WTC11 (cell line): ENCODE results near the gene TCF20. TPM values are rescaled to one million over a fixed set of nuclear protein-coding genes. Genes with fewer than 3 reads are reported as not detected.

Experiments
- CREM ChIP-seq: sonication (generic); formaldehyde crosslinking; IDR thresholded peaks from 2 replicates; pipeline ENCODE4 v1.8.1; 2022; ENCODE audit warnings: mild to moderate bottlenecking, missing genetic modification reagents, moderate library complexity
- ELF4 ChIP-seq: sonication (generic); formaldehyde crosslinking; IDR thresholded peaks from 2 replicates; pipeline ENCODE4 v1.8.1; 2022; ENCODE audit warnings: low read depth, mild to moderate bottlenecking, moderate library complexity, missing genetic modification reagents
- EMX1 ChIP-seq: fragments of 250-450 bp; sonication (Bioruptor Pico); IDR thresholded peaks from 2 replicates; pipeline ENCODE4 v1.8.0; 2021; ENCODE audit warnings: mild to moderate bottlenecking
- ETV6 ChIP-seq: sonication (generic); formaldehyde crosslinking; IDR thresholded peaks from 2 replicates; pipeline ENCODE4 v1.8.1; 2022; ENCODE audit warnings: mild to moderate bottlenecking, missing genetic modification reagents
- FOXJ3 ChIP-seq: sonication (generic); formaldehyde crosslinking; IDR thresholded peaks from 2 replicates; pipeline ENCODE4 v1.9.0; 2021; ENCODE audit warnings: missing genetic modification reagents, mild to moderate bottlenecking, borderline replicate concordance
- IRF2 ChIP-seq: sonication (generic); formaldehyde crosslinking; IDR thresholded peaks from 2 replicates; pipeline ENCODE4 v1.8.0; 2022; ENCODE audit warnings: low read depth, missing genetic modification reagents, borderline replicate concordance
- JAZF1 ChIP-seq: fragments of 250-450 bp; sonication (Bioruptor Pico); IDR thresholded peaks from 2 replicates; pipeline ENCODE4 v1.9.0; 2021; ENCODE audit warnings: moderate library complexity, mild to moderate bottlenecking, inconsistent platforms
- KAT7 ChIP-seq: sonication (generic); formaldehyde crosslinking; IDR thresholded peaks from 2 replicates; pipeline ENCODE4 v1.8.1; 2023; ENCODE audit warnings: missing genetic modification reagents, mild to moderate bottlenecking, borderline replicate concordance
- MYBL2 ChIP-seq: sonication (generic); formaldehyde crosslinking; IDR thresholded peaks from 2 replicates; pipeline ENCODE4 v1.8.1; 2023; ENCODE audit warnings: mild to moderate bottlenecking, moderate library complexity, missing genetic modification reagents
- NFYB ChIP-seq: sonication (generic); formaldehyde crosslinking; conservative IDR thresholded peaks from 2 replicates; pipeline ENCODE4 v1.8.0; 2022; ENCODE audit warnings: low read depth, missing genetic modification reagents
- NR1H2 ChIP-seq: sonication (generic); formaldehyde crosslinking; IDR thresholded peaks from 2 replicates; pipeline ENCODE4 v1.9.0; 2021; ENCODE audit warnings: mild to moderate bottlenecking, moderate library complexity, missing genetic modification reagents
- NR2C2 ChIP-seq: sonication (generic); formaldehyde crosslinking; IDR thresholded peaks from 2 replicates; pipeline ENCODE4 v1.8.0; 2022; ENCODE audit warnings: mild to moderate bottlenecking, missing genetic modification reagents
- NR3C1 ChIP-seq: sonication (generic); formaldehyde crosslinking; conservative IDR thresholded peaks from 2 replicates; pipeline ENCODE4 v1.8.1; 2023; ENCODE audit warnings: low read depth, mild to moderate bottlenecking, missing genetic modification reagents
- PREB ChIP-seq: sonication (generic); formaldehyde crosslinking; IDR thresholded peaks from 2 replicates; pipeline ENCODE4 v1.8.1; 2022; ENCODE audit warnings: mild to moderate bottlenecking, missing genetic modification reagents, moderate library complexity, borderline replicate concordance
- RELA ChIP-seq: sonication (generic); formaldehyde crosslinking; IDR thresholded peaks from 2 replicates; pipeline ENCODE4 v1.8.1; 2022; ENCODE audit warnings: missing genetic modification reagents, mild to moderate bottlenecking, borderline replicate concordance
- RORB ChIP-seq: fragments of 250-450 bp; sonication (Bioruptor Pico); IDR thresholded peaks from 2 replicates; pipeline ENCODE4 v1.9.0; 2021; ENCODE audit warnings: mild to moderate bottlenecking
- SMAD4 ChIP-seq: sonication (generic); formaldehyde crosslinking; IDR thresholded peaks from 2 replicates; pipeline ENCODE4 v1.8.0; 2022; ENCODE audit warnings: mild to moderate bottlenecking, missing genetic modification reagents
- SP1 ChIP-seq: sonication (generic); formaldehyde crosslinking; conservative IDR thresholded peaks from 2 replicates; pipeline ENCODE4 v1.8.1; 2022; ENCODE audit warnings: missing genetic modification reagents
- TCF7 ChIP-seq: sonication (generic); formaldehyde crosslinking; IDR thresholded peaks from 2 replicates; pipeline ENCODE4 v1.8.0; 2022; ENCODE audit warnings: mild to moderate bottlenecking, low read depth, missing genetic modification reagents, moderate library complexity
- ZNF121 ChIP-seq: sonication (generic); formaldehyde crosslinking; IDR thresholded peaks from 2 replicates; pipeline ENCODE4 v1.8.0; 2023; ENCODE audit warnings: missing genetic modification reagents
- ZNF138 ChIP-seq: sonication (generic); formaldehyde crosslinking; conservative IDR thresholded peaks from 2 replicates; pipeline ENCODE4 v1.8.1; 2022; ENCODE audit warnings: mild to moderate bottlenecking, moderate library complexity, missing genetic modification reagents
- ZNF219 ChIP-seq: sonication (generic); formaldehyde crosslinking; IDR thresholded peaks from 2 replicates; pipeline ENCODE4 v1.8.0; 2023; ENCODE audit warnings: missing genetic modification reagents, mild to moderate bottlenecking, borderline replicate concordance
- ZNF396 ChIP-seq: fragments of 250-450 bp; sonication (Bioruptor Pico); IDR thresholded peaks from 2 replicates; pipeline ENCODE4 v1.8.0; 2021; ENCODE audit warnings: mild to moderate bottlenecking, moderate library complexity, borderline replicate concordance
- ZNF425 ChIP-seq: fragments of 250-450 bp; sonication (Bioruptor Pico); conservative IDR thresholded peaks from 2 replicates; pipeline ENCODE4 v1.9.0; 2021; ENCODE audit warnings: mild to moderate bottlenecking
- ZNF512 ChIP-seq: sonication (generic); formaldehyde crosslinking; IDR thresholded peaks from 2 replicates; pipeline ENCODE4 v1.8.1; 2022; ENCODE audit warnings: missing genetic modification reagents, borderline replicate concordance
- total RNA-seq: library from RNA; stranded (reverse); gene quantifications from 3 replicates; pipeline ENCODE4 v1.2.3, GENCODE V29; 2021
- TF ChIP-seq, protein P1 (sequence below): sonication (generic); formaldehyde crosslinking; IDR thresholded peaks from 2 replicates; pipeline ENCODE4 v1.8.1; 2023; ENCODE audit warnings: mild to moderate bottlenecking, missing genetic modification reagents, borderline replicate concordance
- TF ChIP-seq, protein P2 (sequence below): fragments of 250-450 bp; sonication (Bioruptor Pico); IDR thresholded peaks from 2 replicates; pipeline ENCODE4 v1.9.0; 2021; ENCODE audit warnings: mild to moderate bottlenecking

TCF20 gene
- total RNA-seq, 1 experiment from 2014 or later = 77.0 TPM

DNA sequence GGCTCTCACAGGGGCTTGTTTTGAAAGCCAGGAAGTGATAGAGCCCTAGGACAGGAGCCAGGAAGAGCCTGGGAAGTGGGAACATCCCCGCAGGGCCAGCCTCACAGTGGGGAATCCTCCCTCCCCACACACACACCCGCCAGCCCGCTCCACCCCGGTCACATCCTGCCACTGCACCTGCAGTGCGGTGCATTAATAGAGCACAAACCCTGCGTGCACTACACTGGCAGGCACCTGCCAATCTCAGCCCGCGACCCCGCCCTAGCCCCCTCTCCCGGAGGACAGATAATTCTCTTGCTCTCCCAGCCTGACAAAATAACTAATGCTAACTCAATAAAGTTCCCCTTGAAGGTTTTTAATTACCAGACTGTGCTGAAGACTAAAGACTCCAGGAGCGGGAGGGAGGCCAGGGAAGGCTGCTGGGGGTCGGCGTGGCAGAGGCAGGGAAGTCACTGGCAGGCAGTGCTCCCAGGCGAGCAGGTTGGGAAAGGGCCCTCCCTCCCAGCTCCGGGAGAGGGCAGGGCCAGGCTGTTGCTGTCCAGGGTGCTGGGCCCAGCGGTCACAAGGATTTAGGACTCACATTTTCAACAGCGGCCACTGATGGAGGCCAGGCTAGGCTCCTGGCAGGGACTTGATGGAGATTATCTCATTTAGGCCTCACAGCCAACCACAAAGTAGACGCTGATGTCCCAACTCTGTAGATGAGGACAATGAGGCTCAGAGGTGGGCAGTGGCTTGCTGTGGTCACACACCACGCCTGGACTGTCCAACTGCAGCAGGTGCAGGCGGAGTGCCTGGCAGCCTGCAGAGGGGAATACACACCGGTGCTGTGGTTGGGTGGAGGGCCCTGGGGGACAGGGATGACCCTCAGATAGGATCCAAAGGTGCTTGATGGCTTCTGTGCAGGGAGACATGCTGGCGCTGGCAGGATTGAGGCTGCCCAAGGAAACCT is 23.9 kb upstream of the TCF20 start (continued):
- TF ChIP-seq, protein P1, sequence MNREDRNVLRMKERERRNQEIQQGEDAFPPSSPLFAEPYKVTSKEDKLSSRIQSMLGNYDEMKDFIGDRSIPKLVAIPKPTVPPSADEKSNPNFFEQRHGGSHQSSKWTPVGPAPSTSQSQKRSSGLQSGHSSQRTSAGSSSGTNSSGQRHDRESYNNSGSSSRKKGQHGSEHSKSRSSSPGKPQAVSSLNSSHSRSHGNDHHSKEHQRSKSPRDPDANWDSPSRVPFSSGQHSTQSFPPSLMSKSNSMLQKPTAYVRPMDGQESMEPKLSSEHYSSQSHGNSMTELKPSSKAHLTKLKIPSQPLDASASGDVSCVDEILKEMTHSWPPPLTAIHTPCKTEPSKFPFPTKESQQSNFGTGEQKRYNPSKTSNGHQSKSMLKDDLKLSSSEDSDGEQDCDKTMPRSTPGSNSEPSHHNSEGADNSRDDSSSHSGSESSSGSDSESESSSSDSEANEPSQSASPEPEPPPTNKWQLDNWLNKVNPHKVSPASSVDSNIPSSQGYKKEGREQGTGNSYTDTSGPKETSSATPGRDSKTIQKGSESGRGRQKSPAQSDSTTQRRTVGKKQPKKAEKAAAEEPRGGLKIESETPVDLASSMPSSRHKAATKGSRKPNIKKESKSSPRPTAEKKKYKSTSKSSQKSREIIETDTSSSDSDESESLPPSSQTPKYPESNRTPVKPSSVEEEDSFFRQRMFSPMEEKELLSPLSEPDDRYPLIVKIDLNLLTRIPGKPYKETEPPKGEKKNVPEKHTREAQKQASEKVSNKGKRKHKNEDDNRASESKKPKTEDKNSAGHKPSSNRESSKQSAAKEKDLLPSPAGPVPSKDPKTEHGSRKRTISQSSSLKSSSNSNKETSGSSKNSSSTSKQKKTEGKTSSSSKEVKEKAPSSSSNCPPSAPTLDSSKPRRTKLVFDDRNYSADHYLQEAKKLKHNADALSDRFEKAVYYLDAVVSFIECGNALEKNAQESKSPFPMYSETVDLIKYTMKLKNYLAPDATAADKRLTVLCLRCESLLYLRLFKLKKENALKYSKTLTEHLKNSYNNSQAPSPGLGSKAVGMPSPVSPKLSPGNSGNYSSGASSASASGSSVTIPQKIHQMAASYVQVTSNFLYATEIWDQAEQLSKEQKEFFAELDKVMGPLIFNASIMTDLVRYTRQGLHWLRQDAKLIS = no peak
- TF ChIP-seq ZNF219 (CRISPR knock-in tag) = peak; percentile 82; the same call in 1 of the 2 replicates
- peak; percentile 55; the same call in 1 of the 2 replicates for TF ChIP-seq CREM (CRISPR knock-in tag)
- peak; percentile 64; the same call in 1 of the 2 replicates for TF ChIP-seq SMAD4 (CRISPR knock-in tag)
- TF ChIP-seq NR1H2 (CRISPR knock-in tag) = no peak
- TF ChIP-seq EMX1 (CRISPR knock-in tag) = no peak
- TF ChIP-seq FOXJ3 (CRISPR knock-in tag) = no peak
- TF ChIP-seq ZNF121 (CRISPR knock-in tag) = 0 out of 2 replicates have a peak, but pooled peaks have one; percentile 29
- TF ChIP-seq NR2C2 = 0 out of 2 replicates have a peak, but pooled peaks have one; percentile 13
- 0 out of 2 replicates have a peak, but pooled peaks have one; percentile 53 for TF ChIP-seq SP1 (CRISPR knock-in tag)
- TF ChIP-seq JAZF1 (CRISPR knock-in tag) = no peak
- no peak for TF ChIP-seq ZNF425 (CRISPR knock-in tag)
- no peak for TF ChIP-seq IRF2 (CRISPR knock-in tag)
- no peak for TF ChIP-seq NFYB (CRISPR knock-in tag)
- TF ChIP-seq RORB (CRISPR knock-in tag) = no peak
- no peak for TF ChIP-seq ELF4
- TF ChIP-seq NR3C1 (CRISPR knock-in tag) = no peak
- no peak for TF ChIP-seq ZNF396
- no peak for TF ChIP-seq ZNF138 (CRISPR knock-in tag)
- TF ChIP-seq PREB (CRISPR knock-in tag) = peak; percentile 86
- 0 out of 2 replicates have a peak, but pooled peaks have one; percentile 70 for TF ChIP-seq KAT7
- TF ChIP-seq ETV6 (CRISPR knock-in tag) = peak; percentile 80
- TF ChIP-seq ZNF512 (CRISPR knock-in tag) = no peak
- TF ChIP-seq, protein P2, sequence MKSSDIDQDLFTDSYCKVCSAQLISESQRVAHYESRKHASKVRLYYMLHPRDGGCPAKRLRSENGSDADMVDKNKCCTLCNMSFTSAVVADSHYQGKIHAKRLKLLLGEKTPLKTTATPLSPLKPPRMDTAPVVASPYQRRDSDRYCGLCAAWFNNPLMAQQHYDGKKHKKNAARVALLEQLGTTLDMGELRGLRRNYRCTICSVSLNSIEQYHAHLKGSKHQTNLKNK (CRISPR knock-in tag) = no peak
- TF ChIP-seq RELA (CRISPR knock-in tag) = 0 out of 2 replicates have a peak, but pooled peaks have one; percentile 63
- no peak for TF ChIP-seq MYBL2
- TF ChIP-seq TCF7 (CRISPR knock-in tag) = peak; percentile 87; the same call in 1 of the 2 replicates
